SH-SY5Y (cell line): Measurements from ENCODE around the gene CANX.

Source experiments
- GATA2 ChIP-seq: IDR thresholded peaks from 2 replicates; pipeline ENCODE4 v1.6.1; 2011; ENCODE audit warnings: mild to moderate bottlenecking, low read depth, low read length
- GATA3 ChIP-seq: IDR thresholded peaks from 2 replicates; pipeline ENCODE4 v1.6.1; 2011; ENCODE audit warnings: low read depth, mild to moderate bottlenecking, low read length, moderate library complexity

CANX gene

DNA sequence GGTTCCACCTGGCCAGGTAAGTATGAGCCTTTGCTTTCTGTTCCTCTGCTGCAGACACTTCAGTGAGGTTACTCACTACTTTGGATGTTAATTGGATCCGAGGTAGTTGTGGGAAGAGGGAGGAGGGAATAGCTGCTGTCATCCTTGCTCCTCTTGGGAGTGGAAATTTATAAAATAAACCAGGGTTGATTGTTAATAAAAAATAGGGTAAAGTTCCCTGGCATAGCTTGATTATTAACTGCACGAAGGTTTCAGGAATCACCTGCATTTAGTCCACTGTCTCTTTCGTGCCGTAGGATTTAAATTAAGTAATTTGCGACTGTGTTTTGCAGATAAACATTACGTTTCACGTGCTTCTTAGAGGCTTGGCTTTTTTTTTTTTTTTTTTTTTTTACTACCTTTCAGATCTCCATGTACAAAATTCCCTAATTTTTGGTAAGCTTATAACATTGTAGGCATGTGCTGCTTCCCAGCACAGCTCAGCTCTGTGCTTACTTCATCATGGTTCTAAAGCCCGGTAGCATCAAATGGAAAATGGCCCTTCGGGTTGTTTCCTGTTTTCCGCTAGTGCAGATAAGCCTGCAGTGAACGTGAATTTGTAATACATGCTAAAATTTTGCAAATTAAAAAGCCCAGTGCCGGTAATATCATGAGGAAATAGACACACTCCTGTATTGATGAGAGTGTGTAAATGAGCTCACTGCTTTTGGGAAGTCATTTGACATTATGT is 68.1 kb downstream of the CANX start:
- TF ChIP-seq GATA3: no peak
- TF ChIP-seq GATA2: no peak

DNA sequence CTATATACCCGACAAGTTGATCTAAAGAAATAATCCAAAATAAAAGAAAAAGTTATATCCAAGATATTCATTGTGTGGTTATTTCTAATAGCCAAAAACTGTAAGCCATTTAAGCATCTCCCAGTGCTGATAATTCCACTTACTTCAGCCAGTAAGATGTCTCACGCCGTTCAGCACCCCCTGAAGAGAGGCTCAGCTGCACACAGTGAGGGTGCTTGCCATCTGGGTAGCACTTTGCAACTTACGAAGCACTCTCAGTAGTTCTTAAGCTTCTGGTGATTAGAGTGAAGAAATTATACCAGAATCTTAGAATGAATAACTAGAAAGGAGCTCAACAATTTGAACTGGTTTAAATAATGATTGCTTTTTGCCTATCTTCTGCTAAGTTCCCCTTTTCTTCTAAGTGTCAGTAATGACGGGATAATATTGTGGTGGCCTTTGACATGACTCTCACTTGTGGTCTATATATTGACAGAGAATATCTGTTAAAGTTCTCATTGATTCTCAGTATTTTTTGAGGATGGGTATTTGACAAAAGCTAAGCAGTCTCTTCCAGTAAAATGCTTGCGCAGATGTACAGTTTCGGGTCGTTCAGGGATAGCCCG is 68.8 kb downstream of the CANX start:
- TF ChIP-seq GATA2 (no peak), GATA3 (no peak)

DNA sequence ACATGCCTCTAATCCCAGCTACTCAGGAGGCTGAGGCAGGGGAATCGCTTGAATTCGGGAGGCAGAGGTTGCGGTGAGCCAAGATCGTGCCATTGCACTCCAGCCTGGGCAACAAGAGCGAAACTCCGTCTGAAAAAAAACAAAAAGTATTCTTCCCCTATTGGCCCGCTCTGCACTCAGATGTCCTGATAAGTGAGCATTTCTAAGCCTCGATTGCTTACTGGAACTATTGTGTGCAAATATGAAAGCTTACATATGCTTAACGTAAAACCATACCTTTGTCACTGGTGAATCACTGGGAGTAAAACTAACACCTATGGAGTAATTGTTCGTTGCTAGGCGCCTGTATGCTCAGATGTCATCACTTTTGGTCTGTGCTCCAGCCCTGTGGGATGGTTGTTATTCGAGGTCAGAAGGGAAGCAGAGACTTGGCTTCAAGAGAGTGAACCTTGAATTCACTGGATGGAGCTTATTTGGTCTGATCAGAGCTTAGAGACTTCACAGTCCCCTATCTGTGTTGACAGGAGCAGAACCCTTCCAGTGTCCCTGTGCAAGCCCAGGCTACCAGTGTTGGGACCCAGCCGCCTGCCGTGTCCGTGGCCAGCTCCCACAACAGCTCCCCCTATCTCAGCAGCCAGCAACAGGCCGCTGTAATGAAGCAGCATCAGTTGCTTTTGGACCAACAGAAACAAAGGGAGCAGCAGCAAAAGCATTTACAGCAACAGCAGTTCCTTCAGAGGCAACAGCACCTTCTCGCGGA is 69.7 kb downstream of the CANX start:
- no peak for TF ChIP-seq GATA2
- no peak for TF ChIP-seq GATA3

DNA sequence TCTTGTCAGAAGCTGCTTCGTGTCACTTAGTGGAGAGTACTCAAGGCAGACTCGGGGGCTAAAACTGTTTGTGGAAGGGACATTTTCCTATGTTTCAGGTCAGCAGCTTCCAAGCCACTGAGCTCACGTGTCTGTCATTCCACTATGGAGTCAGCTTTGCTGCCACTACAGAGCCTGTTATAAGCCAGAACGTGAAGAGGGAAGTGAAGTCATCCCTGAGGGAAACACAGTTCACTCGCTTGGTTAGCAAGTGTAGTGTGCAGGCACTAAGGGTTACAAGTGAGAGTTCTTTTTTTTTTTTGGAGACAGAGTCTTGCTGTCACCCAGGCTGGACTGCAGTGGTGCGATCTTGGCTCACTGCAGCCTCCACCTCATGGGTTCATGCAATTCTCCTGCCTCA is 70.5 kb downstream of the CANX start:
- TF ChIP-seq GATA3: no peak
- no peak for TF ChIP-seq GATA2

DNA sequence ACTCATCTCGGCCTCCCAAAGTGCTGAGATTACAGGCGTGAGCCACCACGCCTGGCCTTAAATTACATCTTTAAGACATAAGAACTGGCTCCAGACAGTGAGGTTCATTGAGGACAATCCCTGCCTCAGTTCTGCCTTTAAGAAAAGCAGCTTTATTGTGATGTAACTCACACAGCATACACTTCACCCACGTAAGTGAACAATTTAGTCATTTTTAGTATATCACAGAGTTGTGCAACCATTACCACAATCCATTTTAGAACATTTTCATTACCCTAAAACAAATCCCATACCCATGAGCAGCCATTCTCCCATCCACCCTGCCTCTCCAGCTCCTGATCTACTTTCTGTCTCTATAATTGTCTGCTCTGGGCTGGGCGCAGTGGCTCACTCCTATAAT is 71.0 kb downstream of the CANX start:
- TF ChIP-seq GATA2 (no peak), GATA3 (no peak)

DNA sequence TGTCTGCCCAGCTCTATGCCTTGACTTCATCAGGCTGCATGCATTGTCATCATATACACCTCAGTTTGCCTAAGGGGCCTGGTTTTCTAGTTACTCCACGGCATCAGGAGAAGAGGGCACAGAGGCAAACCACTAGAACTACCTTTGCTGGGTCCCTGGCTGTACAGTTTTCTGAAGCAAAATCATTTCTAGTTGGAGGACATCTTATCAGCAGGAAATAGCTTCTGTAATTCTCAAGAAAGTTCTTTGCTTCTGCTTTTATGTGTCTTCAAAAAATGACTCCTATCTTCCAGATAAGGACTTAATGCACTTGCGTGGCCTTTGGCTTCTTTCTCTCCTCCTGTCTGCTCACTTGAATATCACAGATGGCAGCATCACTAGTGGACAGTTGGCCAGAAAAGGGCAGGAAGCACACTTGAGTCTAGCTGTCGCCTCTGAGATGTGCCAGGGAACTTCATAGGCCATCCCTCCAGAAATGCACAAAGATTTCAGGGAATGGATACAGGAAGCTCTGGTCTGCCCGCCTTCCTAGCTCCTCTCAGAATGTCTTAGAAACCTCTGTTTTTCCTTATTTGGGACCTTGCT is 72.6 kb downstream of the CANX start:
- TF ChIP-seq GATA3 (no peak), GATA2 (no peak)

DNA sequence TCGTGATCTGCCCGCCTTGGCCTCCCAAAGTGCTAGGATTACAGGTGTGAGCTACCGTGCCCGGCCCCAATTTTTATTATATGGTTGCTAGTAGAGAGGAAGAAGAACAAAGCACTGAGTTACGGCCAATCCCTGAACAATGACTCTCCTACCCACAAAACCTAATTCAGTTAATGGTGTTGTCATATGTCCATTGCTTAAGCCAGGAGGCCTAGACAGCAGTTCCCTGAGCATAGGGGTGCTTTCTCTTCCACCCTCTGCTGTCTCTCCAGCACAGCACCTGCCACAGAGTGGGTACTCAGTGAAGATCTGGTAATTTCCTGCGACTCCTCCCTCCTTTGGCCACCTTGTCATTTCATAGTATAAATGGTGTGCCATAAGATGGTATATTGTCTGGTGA is 73.6 kb downstream of the CANX start:
- TF ChIP-seq GATA3: no peak
- no peak for TF ChIP-seq GATA2

DNA sequence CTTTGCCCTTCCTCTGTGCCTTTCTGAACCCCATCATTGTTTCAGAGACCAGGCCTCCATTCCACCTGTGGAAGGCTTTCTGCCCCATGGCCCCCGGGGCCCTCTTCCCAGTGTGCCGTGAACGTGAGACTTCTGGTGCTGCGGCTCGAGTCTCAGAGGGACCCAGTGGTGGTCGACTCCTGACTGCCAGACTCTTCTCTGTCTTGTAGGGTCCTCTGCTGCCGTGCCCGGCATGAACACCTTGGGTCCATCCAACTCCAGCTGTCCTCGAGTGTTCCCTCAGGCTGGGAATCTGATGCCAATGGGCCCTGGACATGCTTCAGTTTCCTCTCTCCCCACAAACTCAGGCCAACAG is 74.9 kb downstream of the CANX start:
- no peak for TF ChIP-seq GATA3
- TF ChIP-seq GATA2: no peak

DNA sequence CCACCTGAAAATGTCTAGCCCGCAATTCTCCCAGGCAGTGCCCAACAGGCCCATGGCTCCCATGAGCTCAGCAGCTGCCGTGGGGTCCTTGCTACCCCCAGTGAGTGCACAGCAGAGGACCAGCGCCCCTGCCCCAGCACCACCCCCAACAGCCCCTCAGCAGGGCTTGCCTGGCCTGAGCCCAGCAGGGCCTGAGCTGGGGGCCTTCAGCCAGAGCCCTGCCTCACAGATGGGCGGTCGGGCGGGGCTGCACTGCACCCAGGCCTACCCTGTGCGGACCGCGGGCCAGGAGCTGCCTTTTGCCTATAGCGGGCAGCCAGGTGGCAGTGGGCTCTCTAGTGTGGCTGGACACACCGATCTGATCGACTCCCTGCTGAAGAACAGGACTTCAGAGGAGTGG is 75.7 kb downstream of the CANX start:
- no peak for TF ChIP-seq GATA2
- TF ChIP-seq GATA3: no peak

DNA sequence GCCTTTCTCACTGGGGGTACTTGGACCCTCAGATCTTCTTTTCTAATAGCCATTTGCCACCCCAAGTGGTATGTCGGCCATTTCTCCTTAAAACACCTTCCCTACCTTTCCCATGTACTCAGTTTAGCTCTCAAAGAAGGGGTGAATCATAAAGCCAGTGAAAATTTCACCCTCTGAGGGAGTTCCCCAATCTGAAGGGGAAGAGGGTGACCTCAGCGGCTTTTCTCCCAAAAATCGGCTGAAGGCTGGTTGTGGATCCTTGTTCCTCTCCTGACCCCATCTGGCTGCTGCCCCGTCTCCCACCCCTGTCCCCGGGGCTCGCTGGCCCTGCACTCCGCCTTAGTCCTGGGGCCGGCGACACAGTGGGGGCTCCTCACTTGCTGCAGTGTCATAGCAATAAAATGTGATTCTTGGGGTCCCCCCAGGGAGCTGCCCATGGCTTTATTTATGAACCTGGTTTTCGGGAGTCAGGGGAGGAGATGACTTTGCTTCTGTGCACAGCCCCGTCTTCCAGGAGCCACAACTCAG is 77.7 kb downstream of the CANX start:
- TF ChIP-seq GATA2: no peak
- TF ChIP-seq GATA3: no peak

DNA sequence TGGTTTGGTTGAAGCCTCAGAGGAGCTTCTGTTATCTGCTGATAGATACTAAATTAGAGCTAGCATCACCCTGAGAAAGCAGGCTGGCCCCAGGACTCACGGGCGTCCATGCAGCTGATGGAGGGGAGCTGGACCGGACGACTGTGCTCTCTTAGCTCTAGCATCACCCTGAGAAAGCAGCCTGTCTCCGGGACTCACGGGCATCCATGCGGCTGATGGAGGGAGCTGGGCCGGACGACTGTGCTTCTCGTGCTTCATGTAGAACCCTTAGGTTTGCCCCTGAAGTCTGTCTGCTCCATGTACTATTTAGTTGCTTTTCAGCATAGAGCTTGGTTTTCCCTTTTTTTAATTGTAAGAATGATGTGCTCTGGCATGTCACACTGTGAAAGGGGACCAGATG is 78.7 kb downstream of the CANX start:
- TF ChIP-seq GATA3 (no peak), GATA2 (no peak)

DNA sequence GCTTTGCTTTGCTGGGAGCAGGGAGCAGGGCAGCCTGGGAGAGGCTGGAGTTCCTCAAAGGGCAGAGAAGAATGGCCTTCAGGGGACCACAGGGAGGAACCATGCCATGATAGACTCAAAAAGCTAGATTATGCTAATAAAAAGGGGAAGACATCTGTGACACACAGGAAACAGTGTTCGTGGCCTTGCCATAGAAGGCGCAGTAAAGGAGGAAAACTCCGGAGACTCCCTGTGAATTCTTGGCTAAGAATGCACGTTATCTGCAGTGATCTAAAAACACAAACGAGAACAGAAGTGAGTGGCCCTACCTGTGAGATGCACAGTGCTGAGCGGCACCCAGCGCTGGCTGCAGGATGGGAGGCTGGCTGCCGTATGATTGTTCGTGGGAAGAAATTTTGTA is 79.1 kb downstream of the CANX start:
- TF ChIP-seq GATA2 (no peak), GATA3 (no peak)

DNA sequence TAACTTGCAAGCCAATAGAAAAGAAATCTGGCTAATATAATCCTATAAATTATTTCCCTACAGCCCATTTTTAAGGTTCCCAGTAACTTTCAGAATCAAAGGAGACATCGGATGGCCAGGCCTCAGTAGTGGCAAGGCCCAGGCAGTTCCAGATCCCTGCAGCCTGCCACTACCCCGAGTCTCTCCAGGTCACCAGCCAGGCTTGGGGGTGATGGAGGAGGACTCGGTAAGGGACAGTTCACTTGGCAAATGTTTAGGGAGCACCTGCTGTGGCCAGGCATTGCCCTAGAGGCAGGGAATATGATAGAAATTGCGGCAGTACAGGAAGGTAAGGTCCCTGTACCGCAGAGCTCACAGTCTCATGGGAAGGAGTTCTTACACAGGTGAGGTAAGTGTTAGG is 79.8 kb downstream of the CANX start:
- TF ChIP-seq GATA3 (no peak), GATA2 (no peak)

DNA sequence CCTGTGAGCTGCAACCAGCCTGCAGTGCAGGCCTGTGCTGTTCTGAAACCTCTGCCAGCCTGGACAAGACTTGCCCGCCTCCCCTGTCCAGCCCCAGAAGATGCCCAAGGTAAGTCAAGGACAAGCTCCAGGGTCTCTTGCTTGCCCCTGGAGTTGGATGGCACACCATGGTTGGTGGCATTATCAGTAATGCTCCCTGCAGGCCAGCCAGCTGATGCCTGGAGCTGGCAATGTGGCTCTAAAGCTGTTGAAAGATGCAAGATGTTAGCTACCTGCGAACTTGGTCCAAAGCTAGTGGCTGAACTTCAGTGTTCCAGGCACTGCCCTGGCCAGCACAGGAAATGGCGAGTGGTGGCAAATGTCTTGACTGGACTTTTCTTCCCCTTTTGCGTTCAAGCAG is 81.1 kb downstream of the CANX start:
- no peak for TF ChIP-seq GATA2
- TF ChIP-seq GATA3: no peak
